Liver (tissue), 3 donors: Measurements from ENCODE around the gene ELAC2.

ENCODE experiments used
- NR2F2 ChIP-seq: IDR thresholded peaks from 2 replicates; pipeline ENCODE4 v1.6.1; 2016; ENCODE audit warnings: antibody characterized with exemption
- TF ChIP-seq, protein P1 (sequence below): IDR thresholded peaks from 2 replicates; pipeline ENCODE4 v1.6.1; 2016; ENCODE audit warnings: antibody characterized with exemption, mild to moderate bottlenecking
- TF ChIP-seq, protein P2 (sequence below): fragments of 150-350 bp; IDR thresholded peaks from 2 replicates; pipeline ENCODE4 v1.5.1; 2017; ENCODE audit warnings: improper control_type of control experiment, low read depth, low read length; ENCODE audit not compliant: missing input control
- donor health status: healthy.
- donor health status: healthy.

DNA sequence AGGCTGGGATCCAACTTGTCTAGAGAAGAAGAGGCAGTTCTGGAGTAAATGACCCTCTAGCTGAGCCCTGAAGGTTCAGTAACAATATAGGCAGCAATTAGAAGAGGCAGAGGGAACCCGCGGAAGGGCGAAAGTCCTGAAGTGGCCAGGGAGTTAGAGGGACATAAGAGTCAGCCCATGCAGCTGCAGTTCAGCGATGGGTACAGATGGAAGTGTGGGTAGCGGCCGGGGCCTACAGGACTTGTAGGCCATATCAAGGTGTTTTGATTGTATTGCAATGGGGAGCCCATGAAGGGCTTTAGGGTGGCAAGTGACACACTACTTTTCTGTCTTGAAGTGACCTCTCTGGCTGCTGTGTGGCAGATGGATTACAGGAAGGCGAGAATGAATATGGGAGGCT is 3.0 kb downstream of the ELAC2 start:
- TF ChIP-seq, protein P1, sequence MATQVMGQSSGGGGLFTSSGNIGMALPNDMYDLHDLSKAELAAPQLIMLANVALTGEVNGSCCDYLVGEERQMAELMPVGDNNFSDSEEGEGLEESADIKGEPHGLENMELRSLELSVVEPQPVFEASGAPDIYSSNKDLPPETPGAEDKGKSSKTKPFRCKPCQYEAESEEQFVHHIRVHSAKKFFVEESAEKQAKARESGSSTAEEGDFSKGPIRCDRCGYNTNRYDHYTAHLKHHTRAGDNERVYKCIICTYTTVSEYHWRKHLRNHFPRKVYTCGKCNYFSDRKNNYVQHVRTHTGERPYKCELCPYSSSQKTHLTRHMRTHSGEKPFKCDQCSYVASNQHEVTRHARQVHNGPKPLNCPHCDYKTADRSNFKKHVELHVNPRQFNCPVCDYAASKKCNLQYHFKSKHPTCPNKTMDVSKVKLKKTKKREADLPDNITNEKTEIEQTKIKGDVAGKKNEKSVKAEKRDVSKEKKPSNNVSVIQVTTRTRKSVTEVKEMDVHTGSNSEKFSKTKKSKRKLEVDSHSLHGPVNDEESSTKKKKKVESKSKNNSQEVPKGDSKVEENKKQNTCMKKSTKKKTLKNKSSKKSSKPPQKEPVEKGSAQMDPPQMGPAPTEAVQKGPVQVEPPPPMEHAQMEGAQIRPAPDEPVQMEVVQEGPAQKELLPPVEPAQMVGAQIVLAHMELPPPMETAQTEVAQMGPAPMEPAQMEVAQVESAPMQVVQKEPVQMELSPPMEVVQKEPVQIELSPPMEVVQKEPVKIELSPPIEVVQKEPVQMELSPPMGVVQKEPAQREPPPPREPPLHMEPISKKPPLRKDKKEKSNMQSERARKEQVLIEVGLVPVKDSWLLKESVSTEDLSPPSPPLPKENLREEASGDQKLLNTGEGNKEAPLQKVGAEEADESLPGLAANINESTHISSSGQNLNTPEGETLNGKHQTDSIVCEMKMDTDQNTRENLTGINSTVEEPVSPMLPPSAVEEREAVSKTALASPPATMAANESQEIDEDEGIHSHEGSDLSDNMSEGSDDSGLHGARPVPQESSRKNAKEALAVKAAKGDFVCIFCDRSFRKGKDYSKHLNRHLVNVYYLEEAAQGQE = no peak
- TF ChIP-seq NR2F2 = no peak
- TF ChIP-seq, protein P2, sequence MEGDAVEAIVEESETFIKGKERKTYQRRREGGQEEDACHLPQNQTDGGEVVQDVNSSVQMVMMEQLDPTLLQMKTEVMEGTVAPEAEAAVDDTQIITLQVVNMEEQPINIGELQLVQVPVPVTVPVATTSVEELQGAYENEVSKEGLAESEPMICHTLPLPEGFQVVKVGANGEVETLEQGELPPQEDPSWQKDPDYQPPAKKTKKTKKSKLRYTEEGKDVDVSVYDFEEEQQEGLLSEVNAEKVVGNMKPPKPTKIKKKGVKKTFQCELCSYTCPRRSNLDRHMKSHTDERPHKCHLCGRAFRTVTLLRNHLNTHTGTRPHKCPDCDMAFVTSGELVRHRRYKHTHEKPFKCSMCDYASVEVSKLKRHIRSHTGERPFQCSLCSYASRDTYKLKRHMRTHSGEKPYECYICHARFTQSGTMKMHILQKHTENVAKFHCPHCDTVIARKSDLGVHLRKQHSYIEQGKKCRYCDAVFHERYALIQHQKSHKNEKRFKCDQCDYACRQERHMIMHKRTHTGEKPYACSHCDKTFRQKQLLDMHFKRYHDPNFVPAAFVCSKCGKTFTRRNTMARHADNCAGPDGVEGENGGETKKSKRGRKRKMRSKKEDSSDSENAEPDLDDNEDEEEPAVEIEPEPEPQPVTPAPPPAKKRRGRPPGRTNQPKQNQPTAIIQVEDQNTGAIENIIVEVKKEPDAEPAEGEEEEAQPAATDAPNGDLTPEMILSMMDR = no peak
